Articular chondrocyte of knee joint (primary cell): ENCODE results near the gene OR9G1. TPM values are rescaled to one million over a fixed set of nuclear protein-coding genes. Genes with fewer than 3 reads are reported as not detected.

Source experiments
- small RNA-seq: library from RNA; depleted of rRNA; stranded (forward); fragments of <200 nt; gene quantifications from one replicate; pipeline ENCODE3, GENCODE V24; 2012
- total RNA-seq: library from RNA; depleted of rRNA; stranded (reverse); fragments of >200 nt; gene quantifications from 2 replicates; pipeline ENCODE4 v1.2.3, GENCODE V29; 2012

The OR9G1 gene
- not detected in 2 replicates for total RNA-seq

GRCh38 chr11:56698795-56699194 is at the start of gene OR9G1:
Gene OR9G1 (plus strand): TSS chr11:56699095. CDS start chr11:56700388, 1,293 bp downstream.

GRCh38 chr11:56663386-56663785 is 35.5 kb upstream of the OR9G1 start, which contains the start of gene OR5AR1:
Gene OR5AR1 (plus strand): TSS chr11:56663686. CDS start chr11:56663686, 0 bp downstream.

GRCh38 chr11:56748597-56748996 is 49.7 kb downstream of the OR9G1 start, which contains the start of gene OR9G4:
Gene OR9G4 (minus strand): TSS chr11:56748697. CDS start chr11:56743766, 4,931 bp downstream.

Small RNA genes lying within 50 kb of the gene (small RNA-seq; reads per million reads assigned to genes)
- gene AP001803.1: not detected
- not detected for gene AP004245.1
- not detected for gene MIR6128

Other genes starting within 250 kb of the OR9G1 start
- not detected in 2 replicates for gene OR5M3, start 225.7 kb upstream of the OR9G1 start, total RNA-seq
- gene OR5M8, start 207.7 kb upstream of the OR9G1 start, total RNA-seq: not detected in 2 replicates
- gene OR5M11, start 155.8 kb upstream of the OR9G1 start, total RNA-seq: not detected in 2 replicates
- not detected in 2 replicates for gene OR5M10, start 121.4 kb upstream of the OR9G1 start, total RNA-seq
- not detected in 2 replicates for gene OR5M1, start 84.2 kb upstream of the OR9G1 start, total RNA-seq
- not detected in 2 replicates for gene OR5AP2, start 56.7 kb upstream of the OR9G1 start, total RNA-seq
- not detected in 2 replicates for gene OR5AR1, start 35.4 kb upstream of the OR9G1 start, total RNA-seq
- gene OR9G4, start 49.6 kb downstream of the OR9G1 start, total RNA-seq: not detected in 2 replicates